BLaER1 (cell line): ENCODE measurements around the gene PDLIM5.
"Not testable (repeated sequence)": the region's sequence is repeated elsewhere in the genome, so short reads cannot be mapped to it uniquely, and the experiment has no call there.

Experiments used
- H3K27ac ChIP-seq: shearing (Covaris generic); formaldehyde crosslinking; 2 replicates; pipeline ENCODE4 v1.8.1; 2022
- H3K27me3 ChIP-seq: shearing (Covaris generic); formaldehyde crosslinking; 2 replicates; pipeline ENCODE4 v1.8.1; 2022
- H3K36me3 ChIP-seq: shearing (Covaris generic); formaldehyde crosslinking; 2 replicates; pipeline ENCODE4 v1.8.1; 2022
- H3K4me1 ChIP-seq: shearing (Covaris generic); formaldehyde crosslinking; 2 replicates; pipeline ENCODE4 v1.8.1; 2022
- H3K4me2 ChIP-seq: shearing (Covaris generic); formaldehyde crosslinking; 2 replicates; pipeline ENCODE4 v1.8.1; 2022
- H3K4me3 ChIP-seq: shearing (Covaris generic); formaldehyde crosslinking; 2 replicates; pipeline ENCODE4 v1.8.1; 2022
- H3K9ac ChIP-seq: shearing (Covaris generic); formaldehyde crosslinking; 2 replicates; pipeline ENCODE4 v1.8.1; 2022
- H3K9me3 ChIP-seq: shearing (Covaris generic); formaldehyde crosslinking; 2 replicates; pipeline ENCODE4 v1.8.1; 2022
- H4K20me1 ChIP-seq: shearing (Covaris generic); formaldehyde crosslinking; 2 replicates; pipeline ENCODE4 v1.8.1; 2022
- Cebpa-rat ChIP-seq: shearing (Covaris generic); IDR thresholded peaks from 2 replicates; pipeline ENCODE4 v1.8.1; 2022

PDLIM5 gene

GRCh38 chr4:94507708-94508107, 56.0 kb downstream of the PDLIM5 start:
- Histone ChIP-seq H3K27ac (no peak overlapping the region), H3K9ac (no peak overlapping the region)
- TF ChIP-seq Cebpa-rat: no peak

GRCh38 chr4:94508296-94508695, 56.6 kb downstream of the PDLIM5 start:
- Histone ChIP-seq H3K9ac (no peak overlapping the region), H4K20me1 (no peaks in the 10 kb centered on the region), H3K36me3 (no peaks in the 10 kb centered on the region), H3K27me3 (no peaks in the 10 kb centered on the region), H3K27ac (no peak overlapping the region), H3K4me1 (no peaks in the 10 kb centered on the region), H3K4me3 (no peak overlapping the region), H3K4me2 (no peak overlapping the region), H3K9me3 (no peaks in the 10 kb centered on the region)
- TF ChIP-seq Cebpa-rat: no peak

More at GRCh38 chr4:94507708-94508107, 56.0 kb downstream of the PDLIM5 start:
- H4K20me1 ChIP-seq: no peaks in the 10 kb centered on the region
- H3K4me3 ChIP-seq: no peak overlapping the region
- H3K4me2 ChIP-seq: no peak overlapping the region
- H3K4me1 ChIP-seq: no peaks in the 10 kb centered on the region
- no peaks in the 10 kb centered on the region for H3K27me3 ChIP-seq
- H3K9me3 ChIP-seq: no peaks in the 10 kb centered on the region
- H3K36me3 ChIP-seq: no peaks in the 10 kb centered on the region

GRCh38 chr4:94508806-94509205, 57.1 kb downstream of the PDLIM5 start:
- Histone ChIP-seq H3K9me3 (no peaks in the 10 kb centered on the region), H3K27ac (no peak overlapping the region), H3K4me2 (no peak overlapping the region), H3K27me3 (no peaks in the 10 kb centered on the region), H3K9ac (no peak overlapping the region), H4K20me1 (no peaks in the 10 kb centered on the region), H3K36me3 (no peaks in the 10 kb centered on the region), H3K4me1 (no peaks in the 10 kb centered on the region), H3K4me3 (no peak overlapping the region)
- TF ChIP-seq Cebpa-rat: no peak

- Histone ChIP-seq H4K20me1 (no peaks in the 10 kb centered on the region), H3K27ac (no peak overlapping the region), H3K27me3 (no peaks in the 10 kb centered on the region), H3K4me2 (no peak overlapping the region), H3K4me3 (no peak overlapping the region), H3K9me3 (no peaks in the 10 kb centered on the region), H3K9ac (no peak overlapping the region), H3K36me3 (no peaks in the 10 kb centered on the region), H3K4me1 (no peaks in the 10 kb centered on the region)
- TF ChIP-seq Cebpa-rat: no peak
Measured at GRCh38 chr4:94511591-94511990, 59.8 kb downstream of the PDLIM5 start.

- H3K4me3 ChIP-seq, H3K27me3 ChIP-seq, H3K27ac ChIP-seq, H3K36me3 ChIP-seq, H3K4me1 ChIP-seq, H3K9ac ChIP-seq, H3K9me3 ChIP-seq, H4K20me1 ChIP-seq, H3K4me2 ChIP-seq: not testable (repeated sequence)
Measured at GRCh38 chr4:94513532-94513931, 61.8 kb downstream of the PDLIM5 start.

GRCh38 chr4:94515365-94515764, 63.6 kb downstream of the PDLIM5 start:
- Histone ChIP-seq H3K4me3 (no peak overlapping the region), H3K36me3 (no peaks in the 10 kb centered on the region), H3K9ac (no peak overlapping the region), H4K20me1 (no peaks in the 10 kb centered on the region), H3K9me3 (no peaks in the 10 kb centered on the region), H3K27me3 (no peaks in the 10 kb centered on the region), H3K27ac (no peak overlapping the region), H3K4me1 (peaks cover 7% of the 10 kb centered on the region), H3K4me2 (no peak overlapping the region)
- no peak for TF ChIP-seq Cebpa-rat

GRCh38 chr4:94516067-94516466, 64.3 kb downstream of the PDLIM5 start:
- no peaks in the 10 kb centered on the region for H4K20me1 ChIP-seq
- H3K4me1 ChIP-seq: peaks cover 8% of the 10 kb centered on the region
- no peaks in the 10 kb centered on the region for H3K27me3 ChIP-seq
- H3K4me2 ChIP-seq: no peak overlapping the region
- H3K9me3 ChIP-seq: no peaks in the 10 kb centered on the region
- H3K9ac ChIP-seq: no peak overlapping the region
- H3K27ac ChIP-seq: no peak overlapping the region
- H3K4me3 ChIP-seq: no peak overlapping the region
- no peaks in the 10 kb centered on the region for H3K36me3 ChIP-seq
- no peak for TF ChIP-seq Cebpa-rat

- Histone ChIP-seq H3K4me1 (peaks cover 8% of the 10 kb centered on the region), H3K4me3 (no peak overlapping the region), H3K27ac (no peak overlapping the region), H3K9me3 (no peaks in the 10 kb centered on the region), H3K27me3 (no peaks in the 10 kb centered on the region), H3K9ac (no peak overlapping the region), H4K20me1 (no peaks in the 10 kb centered on the region), H3K36me3 (no peaks in the 10 kb centered on the region), H3K4me2 (no peak overlapping the region)
- TF ChIP-seq Cebpa-rat: no peak
Measured at GRCh38 chr4:94516999-94517398, 65.3 kb downstream of the PDLIM5 start.

GRCh38 chr4:94517492-94517891, 65.8 kb downstream of the PDLIM5 start:
- Histone ChIP-seq H3K4me2 (no peak overlapping the region), H3K9ac (no peak overlapping the region), H3K4me1 (peaks cover 8% of the 10 kb centered on the region), H3K9me3 (no peaks in the 10 kb centered on the region), H3K27me3 (no peaks in the 10 kb centered on the region), H3K36me3 (no peaks in the 10 kb centered on the region), H3K27ac (no peak overlapping the region), H4K20me1 (no peaks in the 10 kb centered on the region), H3K4me3 (no peak overlapping the region)
- TF ChIP-seq Cebpa-rat: no peak

- H3K4me3 ChIP-seq: no peak overlapping the region
- H4K20me1 ChIP-seq: no peaks in the 10 kb centered on the region
- H3K36me3 ChIP-seq: no peaks in the 10 kb centered on the region
- TF ChIP-seq Cebpa-rat: no peak
- no peak overlapping the region for H3K9ac ChIP-seq
- H3K4me1 ChIP-seq: peaks cover 8% of the 10 kb centered on the region
- no peak overlapping the region for H3K27ac ChIP-seq
- no peak overlapping the region for H3K4me2 ChIP-seq
- H3K27me3 ChIP-seq: no peaks in the 10 kb centered on the region
- H3K9me3 ChIP-seq: no peaks in the 10 kb centered on the region
Measured at GRCh38 chr4:94519019-94519418, 67.3 kb downstream of the PDLIM5 start.
